Kidney epithelial cell (primary cell): Measurements from ENCODE around the gene PRKCQ. TPM values are rescaled to one million over a fixed set of nuclear protein-coding genes. Genes with fewer than 3 reads are reported as not detected.

ENCODE experiments used
- DNase-seq: peaks from one replicate; pipeline ENCODE4 v3.0.0-alpha.2; 2010; ENCODE audit warnings: low read depth
- H3K27me3 ChIP-seq: 2 replicates; pipeline ENCODE4 v1.6.0; 2011; ENCODE audit warnings: low read length; ENCODE audit not compliant: control insufficient read depth, insufficient read depth
- H3K36me3 ChIP-seq: 2 replicates; pipeline ENCODE4 v1.5.1; 2011; ENCODE audit warnings: low read length; ENCODE audit not compliant: control insufficient read depth, insufficient read depth
- H3K4me3 ChIP-seq: 2 replicates; pipeline ENCODE4 v1.5.1; 2011; ENCODE audit warnings: low read depth, mild to moderate bottlenecking, control low read depth, low read length
- total RNA-seq: library from RNA; depleted of rRNA; stranded (reverse); fragments of >200 nt; gene quantifications from 2 replicates; pipeline ENCODE4 v1.2.3, GENCODE V29; 2015
- TF ChIP-seq, protein P1 (sequence below): IDR thresholded peaks from 2 replicates; pipeline ENCODE4 v1.5.1; 2011; ENCODE audit warnings: mild to moderate bottlenecking, moderate library complexity, low read length, control low read depth, inconsistent platforms; ENCODE audit not compliant: insufficient read depth, poor library complexity, severe bottlenecking

Gene PRKCQ
- total RNA-seq, 1 donor from 2014 or later: 8.1 TPM

DNA sequence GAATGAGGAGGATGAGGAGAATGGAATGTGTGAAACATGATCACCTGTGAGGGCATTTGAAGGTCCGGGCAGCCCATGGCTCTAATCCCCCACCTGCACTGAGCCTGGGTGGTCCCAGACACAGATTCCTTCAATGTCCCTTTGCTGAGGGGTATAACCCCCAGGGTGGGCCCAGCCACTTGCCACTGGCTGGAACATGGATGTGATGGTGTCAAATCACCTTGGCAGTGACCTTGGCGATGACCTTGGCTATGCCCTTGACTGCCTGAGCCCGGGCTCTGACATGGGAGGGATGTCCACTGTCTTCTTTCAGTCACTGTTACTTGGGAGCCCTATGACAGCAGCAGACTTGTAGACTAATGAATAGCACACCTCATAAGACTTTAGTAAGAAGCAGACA is 44.0 kb downstream of the PRKCQ start:
- TF ChIP-seq, protein P1, sequence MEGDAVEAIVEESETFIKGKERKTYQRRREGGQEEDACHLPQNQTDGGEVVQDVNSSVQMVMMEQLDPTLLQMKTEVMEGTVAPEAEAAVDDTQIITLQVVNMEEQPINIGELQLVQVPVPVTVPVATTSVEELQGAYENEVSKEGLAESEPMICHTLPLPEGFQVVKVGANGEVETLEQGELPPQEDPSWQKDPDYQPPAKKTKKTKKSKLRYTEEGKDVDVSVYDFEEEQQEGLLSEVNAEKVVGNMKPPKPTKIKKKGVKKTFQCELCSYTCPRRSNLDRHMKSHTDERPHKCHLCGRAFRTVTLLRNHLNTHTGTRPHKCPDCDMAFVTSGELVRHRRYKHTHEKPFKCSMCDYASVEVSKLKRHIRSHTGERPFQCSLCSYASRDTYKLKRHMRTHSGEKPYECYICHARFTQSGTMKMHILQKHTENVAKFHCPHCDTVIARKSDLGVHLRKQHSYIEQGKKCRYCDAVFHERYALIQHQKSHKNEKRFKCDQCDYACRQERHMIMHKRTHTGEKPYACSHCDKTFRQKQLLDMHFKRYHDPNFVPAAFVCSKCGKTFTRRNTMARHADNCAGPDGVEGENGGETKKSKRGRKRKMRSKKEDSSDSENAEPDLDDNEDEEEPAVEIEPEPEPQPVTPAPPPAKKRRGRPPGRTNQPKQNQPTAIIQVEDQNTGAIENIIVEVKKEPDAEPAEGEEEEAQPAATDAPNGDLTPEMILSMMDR: no peak
- no peak overlapping the region for H3K4me3 ChIP-seq
- no peaks in the 10 kb centered on the region for H3K27me3 ChIP-seq
- H3K36me3 ChIP-seq: no peaks in the 10 kb centered on the region
- DNase-seq: no peak

DNA sequence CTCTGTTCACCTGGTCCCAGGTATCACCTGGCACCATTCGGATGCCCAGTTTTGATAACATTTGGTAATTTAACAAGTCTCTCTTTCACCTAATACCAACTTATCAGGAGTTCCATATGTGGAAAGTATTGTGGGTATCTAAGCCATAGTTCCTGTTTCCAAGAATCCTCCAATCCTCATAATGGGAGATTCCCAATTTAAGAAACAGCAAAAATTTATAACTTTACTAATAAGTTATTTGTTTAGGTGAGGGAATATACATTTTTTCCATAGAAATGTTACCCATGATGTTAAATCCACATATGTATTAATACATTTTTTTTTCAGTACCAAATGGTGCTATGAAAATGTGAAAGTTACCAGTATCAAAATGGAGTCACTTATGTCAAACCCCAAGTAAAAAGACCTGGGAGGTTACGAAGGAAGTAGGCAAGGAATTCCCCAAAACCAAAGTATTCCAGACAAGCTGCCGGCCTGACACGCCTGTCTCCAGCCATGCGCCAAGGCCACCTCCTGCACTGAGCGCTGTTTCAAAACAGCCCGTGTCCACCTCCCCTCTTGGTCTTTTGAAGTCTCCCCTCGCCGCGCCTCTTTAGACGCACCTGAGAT is 44.8 kb downstream of the PRKCQ start:
- TF ChIP-seq, protein P1: no peak
- no peak for DNase-seq
- H3K4me3 ChIP-seq: no peak overlapping the region
- no peaks in the 10 kb centered on the region for H3K27me3 ChIP-seq
- H3K36me3 ChIP-seq: no peaks in the 10 kb centered on the region

DNA sequence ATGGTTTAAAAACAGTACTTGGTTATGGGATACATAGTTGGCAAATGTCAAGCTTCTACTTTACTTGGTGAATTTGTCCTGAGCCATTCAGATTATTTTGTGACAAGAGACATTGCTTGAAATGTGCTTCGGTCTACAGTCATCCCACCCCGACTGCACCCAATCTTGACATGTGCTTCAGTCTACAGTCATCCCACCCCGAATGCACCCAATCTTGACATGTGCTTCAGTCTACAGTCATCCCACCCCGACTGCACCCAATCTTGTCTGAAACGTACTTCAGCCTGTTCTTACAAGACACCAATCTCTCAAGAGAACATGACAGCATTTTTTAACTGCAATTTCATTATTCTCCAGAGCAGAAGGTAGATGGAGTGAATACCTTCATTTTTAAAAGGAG is 47.8 kb downstream of the PRKCQ start:
- no peaks in the 10 kb centered on the region for H3K36me3 ChIP-seq
- H3K27me3 ChIP-seq: no peaks in the 10 kb centered on the region
- TF ChIP-seq, protein P1: no peak
- DNase-seq: no peak
- H3K4me3 ChIP-seq: no peak overlapping the region

DNA sequence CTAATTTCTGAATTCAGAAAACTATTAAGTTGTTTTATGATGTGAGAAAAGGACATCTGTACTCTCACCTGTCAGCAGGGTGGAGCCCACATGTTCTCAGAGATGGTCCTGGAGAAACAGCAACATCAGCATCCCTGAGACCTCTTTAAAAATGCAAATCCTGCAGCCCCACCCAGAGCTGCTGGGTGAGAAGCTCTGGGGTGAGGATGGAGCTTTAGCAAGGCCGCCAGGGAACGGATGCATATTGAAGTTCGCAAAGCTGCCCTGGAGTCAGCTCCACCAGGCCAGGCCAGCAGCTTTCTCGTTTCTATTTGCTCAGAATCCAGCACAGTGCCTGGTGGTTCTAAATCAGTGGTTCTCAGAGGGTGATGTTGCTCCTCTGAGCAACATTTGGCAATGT is 49.1 kb downstream of the PRKCQ start:
- Histone ChIP-seq H3K27me3 (no peaks in the 10 kb centered on the region), H3K36me3 (no peaks in the 10 kb centered on the region), H3K4me3 (no peak overlapping the region)
- no peak for DNase-seq
- TF ChIP-seq, protein P1: no peak

DNA sequence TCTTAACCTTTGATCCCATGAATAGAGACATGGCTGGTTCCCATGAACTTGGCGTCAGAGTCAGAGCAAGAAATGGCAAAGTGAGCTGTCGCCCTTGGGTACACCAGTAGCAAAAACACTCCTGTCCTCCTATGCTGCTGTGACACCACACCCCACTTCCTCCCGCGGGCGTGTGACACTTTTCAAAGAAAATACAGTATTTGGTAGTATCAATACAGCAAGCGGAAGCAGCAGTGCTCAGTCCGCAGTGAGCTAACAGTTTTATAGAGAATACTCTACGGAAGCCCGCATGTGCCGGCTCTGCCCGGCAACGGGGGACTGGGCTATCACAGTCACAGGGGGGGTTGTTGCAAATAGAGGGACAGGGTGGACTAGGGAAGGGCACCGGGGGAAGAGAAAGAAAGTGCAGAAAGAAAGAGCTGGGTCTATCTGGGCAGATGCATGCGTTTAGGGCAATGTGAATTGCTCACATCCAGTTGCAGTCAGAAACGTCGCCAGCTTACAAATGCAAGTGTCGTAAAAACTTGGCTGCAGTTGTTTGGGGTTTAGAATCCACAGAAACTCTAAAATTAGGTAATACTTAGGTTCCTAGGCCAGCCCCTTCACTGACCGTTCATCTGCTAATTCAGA is 49.8 kb downstream of the PRKCQ start:
- H3K27me3 ChIP-seq: no peaks in the 10 kb centered on the region
- TF ChIP-seq, protein P1: no peak

DNA sequence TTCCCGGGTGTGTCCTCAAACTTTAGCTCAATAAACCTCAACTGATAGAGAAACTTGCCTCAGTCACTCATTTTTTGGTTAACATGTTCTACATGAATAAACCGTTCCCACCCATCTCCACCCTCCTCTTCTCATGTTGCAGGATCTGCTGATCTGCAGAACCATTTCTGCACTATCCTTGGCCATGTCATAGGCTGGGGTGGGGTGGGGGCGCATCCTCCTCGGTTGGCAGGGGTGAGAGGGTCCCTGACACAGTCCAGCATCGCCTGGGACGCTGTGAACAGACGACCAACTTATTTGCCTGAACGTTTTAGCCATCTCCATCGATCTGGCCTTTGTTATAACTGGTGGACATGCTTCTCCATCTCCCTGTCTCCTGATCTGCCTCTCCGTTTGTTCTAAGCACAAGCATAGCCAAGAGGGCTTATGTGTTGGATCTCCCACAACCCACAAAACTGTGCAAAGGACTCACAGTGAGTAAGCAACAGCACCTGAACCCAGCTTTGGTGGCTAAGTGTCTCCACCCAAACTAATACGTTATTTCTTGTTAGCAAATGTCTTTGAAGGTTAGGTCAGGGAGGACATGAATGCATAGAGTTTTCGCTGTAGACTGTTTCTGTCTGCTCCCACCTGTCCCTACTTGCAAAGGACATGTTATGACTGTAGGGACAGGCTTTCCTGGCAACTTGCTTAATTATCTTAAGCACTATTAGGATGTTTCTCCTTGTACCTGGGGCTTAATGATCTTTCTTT is 51.7 kb downstream of the PRKCQ start:
- Histone ChIP-seq H3K4me3 (no peak overlapping the region), H3K27me3 (no peaks in the 10 kb centered on the region), H3K36me3 (no peaks in the 10 kb centered on the region)
- no peak for DNase-seq
- TF ChIP-seq, protein P1: no peak

More for the DNA sequence above, 49.8 kb downstream of the PRKCQ start:
- Histone ChIP-seq H3K36me3 (no peaks in the 10 kb centered on the region), H3K4me3 (no peak overlapping the region)
- no peak for DNase-seq
